ENCODE measurements around the gene TMEM91.

DNA sequence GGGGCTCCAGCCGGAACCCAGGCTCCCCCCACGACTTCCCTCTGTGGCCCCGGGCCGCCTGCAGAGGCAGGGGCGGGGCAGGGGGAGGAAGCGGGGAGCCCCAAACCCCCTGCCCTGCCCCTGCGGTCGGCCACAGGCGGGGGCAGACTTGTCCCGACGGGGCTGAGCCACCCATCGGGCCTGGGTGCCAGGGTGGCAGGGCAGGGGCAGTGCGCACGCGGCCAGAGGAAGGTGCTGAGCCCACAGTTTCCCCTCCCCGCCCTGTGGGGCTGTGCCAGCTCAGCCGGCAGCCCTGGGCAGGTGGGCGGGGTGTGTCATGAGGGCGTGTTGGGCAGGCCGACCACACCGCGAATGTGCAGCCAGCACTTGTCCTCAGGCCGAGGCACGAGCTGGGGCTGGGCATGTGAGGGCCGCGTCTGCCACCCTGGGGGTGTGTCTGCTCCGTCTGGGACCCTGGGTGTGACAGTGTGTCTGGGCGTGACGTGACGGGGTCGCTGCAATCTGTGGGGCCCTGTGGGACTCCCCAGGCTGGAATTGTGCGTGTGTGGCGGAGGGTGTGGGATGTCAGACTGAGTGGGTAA is 48.7 kb upstream of the TMEM91 start:
- TF ChIP-seq, protein P1, sequence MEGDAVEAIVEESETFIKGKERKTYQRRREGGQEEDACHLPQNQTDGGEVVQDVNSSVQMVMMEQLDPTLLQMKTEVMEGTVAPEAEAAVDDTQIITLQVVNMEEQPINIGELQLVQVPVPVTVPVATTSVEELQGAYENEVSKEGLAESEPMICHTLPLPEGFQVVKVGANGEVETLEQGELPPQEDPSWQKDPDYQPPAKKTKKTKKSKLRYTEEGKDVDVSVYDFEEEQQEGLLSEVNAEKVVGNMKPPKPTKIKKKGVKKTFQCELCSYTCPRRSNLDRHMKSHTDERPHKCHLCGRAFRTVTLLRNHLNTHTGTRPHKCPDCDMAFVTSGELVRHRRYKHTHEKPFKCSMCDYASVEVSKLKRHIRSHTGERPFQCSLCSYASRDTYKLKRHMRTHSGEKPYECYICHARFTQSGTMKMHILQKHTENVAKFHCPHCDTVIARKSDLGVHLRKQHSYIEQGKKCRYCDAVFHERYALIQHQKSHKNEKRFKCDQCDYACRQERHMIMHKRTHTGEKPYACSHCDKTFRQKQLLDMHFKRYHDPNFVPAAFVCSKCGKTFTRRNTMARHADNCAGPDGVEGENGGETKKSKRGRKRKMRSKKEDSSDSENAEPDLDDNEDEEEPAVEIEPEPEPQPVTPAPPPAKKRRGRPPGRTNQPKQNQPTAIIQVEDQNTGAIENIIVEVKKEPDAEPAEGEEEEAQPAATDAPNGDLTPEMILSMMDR (IDR thresholded peaks at IDR 0.05), result no peak
- TF ChIP-seq POLR2A (IDR thresholded peaks at IDR 0.05), result peak in 1 of 2 donors; percentile 47
